ENCODE measurements around the gene ZNF438.

DNA sequence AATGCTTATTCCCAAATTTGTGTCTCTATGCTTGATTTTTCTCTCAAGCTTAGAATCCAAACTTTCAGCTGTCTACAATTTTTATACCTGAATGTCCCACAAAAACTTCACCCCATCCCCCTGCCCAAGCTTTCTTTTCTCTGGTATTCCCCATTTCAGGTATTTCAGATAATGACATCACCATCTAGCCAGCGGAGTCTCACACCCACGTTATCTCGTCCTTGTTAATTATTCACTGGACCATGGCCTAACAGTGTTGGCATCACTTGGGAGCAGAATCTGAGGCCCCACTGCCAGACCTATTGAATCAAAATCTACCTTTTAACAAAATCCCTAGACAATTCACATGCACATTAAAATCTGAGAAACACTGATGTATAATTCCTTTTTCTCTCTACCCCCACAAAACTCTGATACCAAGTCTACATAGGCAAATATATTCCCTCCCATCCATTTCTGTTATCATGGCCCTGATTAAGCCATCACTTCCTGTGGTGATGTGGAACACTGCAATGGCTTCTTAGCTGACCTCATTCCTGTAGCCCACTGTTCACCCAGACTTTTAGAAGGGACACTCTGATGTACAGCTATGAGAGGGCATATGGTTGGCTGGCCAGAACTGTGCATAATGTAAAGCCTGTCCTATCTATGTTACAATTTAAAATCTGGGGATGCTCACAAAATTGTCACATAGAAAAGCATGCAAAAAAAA lies 31.4 kb downstream of the ZNF438 start:
- TF ChIP-seq GATA2 (IDR thresholded peaks at IDR 0.05; ENCODE audit: low read depth, low read length) (no peak), GATA3 (IDR thresholded peaks at IDR 0.05; ENCODE audit: low read depth, low read length) (no peak)

All from SH-SY5Y (cell line).